HG02852 (cell line): ENCODE measurements around the gene HIC1.

Experiments used
- ATAC-seq: cut with Tn5 transposase; IDR thresholded peaks from one replicate; pipeline ENCODE4 v1.9.1; 2021; ENCODE audit warnings: mild to moderate bottlenecking, moderate library complexity; ENCODE audit not compliant: unreplicated experiment

The HIC1 gene

DNA sequence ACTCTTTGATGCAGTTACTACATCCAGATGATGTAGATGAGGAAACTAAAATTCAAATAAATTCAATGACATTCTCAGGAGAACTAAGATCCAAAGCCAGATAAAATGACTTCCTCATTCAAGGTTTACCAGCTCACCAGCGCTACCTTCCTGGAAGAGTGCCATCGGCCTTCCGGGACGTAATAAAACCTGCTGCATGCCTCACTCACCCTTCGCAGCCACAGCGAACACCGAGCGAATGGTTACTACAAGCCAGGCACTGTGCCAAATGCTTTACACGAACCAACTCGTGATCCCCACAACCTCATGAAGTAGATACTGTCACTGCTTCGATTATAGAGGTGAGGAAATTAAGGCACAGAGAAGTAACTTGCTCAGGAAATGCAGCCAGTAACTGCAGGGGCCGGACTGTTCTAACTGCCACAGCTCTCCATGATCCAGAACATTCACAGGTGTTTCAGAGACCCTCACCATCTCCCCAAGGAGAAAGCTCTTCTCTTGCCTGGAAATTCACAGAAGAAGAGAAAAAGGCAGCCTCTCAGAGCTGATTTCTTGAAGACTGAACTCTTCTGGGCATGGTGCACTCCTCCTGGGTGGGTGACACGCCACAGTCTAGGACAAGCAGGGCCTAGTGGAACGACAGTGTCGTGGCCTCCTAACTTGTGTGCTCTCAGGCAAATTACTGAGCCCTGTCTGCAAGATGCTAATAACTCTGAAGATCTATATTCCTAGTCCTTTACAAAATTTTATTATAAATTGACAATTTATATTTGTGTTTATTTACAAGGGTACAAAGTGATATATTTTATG lies 46.8 kb downstream of the HIC1 start:
- ATAC-seq = no peak

DNA sequence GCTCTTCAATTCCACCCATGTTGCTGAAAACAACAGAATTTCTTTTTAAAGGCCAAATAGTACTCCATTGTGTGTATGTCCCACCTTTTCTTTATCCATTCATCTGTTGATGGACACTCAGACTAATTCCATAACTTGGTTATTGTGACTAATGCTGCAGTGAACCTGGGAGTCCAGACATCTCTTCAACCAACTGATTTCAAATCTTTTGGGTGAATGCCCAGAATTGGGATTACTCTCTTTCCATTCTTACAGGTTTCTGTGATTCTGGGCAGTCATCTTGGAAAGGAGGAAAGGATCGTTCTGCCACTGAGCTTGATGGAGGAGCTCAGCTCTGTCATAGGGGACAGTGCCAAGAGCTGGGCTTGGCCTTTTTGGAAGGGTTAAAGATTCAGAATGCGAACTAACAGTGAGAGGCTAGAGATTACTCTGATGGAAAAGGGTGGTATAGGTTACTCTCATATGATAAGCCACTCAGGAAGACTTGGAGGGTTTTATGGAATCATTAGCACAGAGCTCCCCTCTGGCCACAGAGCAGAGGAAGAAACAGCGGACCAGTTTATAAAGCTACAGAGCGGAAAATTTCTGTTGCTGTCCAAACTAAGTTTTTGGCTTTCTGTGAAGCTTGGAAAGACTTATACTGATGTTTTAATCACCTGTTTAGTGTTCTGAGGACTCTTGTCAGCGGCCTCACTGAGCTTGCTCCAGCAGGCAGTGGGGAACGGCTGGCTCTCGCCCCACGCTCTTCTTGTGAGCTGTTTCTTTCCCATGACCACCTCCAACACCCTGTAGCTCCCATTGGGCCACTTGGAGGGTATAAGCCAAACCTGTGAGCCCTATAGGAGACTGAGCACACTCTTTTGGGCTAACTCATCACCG lies 48.3 kb downstream of the HIC1 start:
- ATAC-seq = no peak

- ATAC-seq = no peak
These were observed 50.8 kb downstream of the HIC1 start for GRCh38 chr17:2105663-2106062.

DNA sequence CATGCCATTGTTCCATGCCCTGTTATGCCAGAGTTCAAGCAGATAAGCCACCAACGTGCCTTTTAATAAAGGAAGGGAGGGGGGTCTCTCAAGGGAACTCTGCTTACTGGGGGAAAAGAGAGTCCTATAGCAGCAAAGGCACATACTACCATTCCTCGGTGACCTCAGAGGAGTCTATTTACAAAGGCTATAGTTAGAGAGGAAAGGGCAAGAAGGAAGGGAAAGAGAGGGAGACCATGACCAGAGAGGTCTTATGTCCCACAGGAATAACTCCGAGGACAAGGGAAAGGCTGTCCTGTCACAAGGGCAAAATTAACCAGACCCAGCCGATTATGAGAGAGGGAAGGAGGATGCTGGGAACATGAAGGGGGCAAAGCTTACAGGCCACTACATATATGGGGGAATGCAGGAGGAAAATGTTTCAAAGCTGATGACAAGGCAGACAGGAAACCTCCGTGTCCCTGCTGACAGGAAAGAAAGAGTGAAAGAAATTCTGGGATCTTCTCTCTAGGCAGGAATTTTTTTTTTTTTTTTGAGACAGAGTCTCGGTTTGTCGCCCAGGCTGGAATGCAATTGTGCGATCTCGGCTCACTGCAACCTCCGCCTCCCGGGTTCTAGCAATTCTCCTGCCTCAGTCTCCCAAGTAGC lies 51.5 kb downstream of the HIC1 start:
- no peak for ATAC-seq

GRCh38 chr17:2107050-2107449 lies 52.1 kb downstream of the HIC1 start:
- no peak for ATAC-seq

DNA sequence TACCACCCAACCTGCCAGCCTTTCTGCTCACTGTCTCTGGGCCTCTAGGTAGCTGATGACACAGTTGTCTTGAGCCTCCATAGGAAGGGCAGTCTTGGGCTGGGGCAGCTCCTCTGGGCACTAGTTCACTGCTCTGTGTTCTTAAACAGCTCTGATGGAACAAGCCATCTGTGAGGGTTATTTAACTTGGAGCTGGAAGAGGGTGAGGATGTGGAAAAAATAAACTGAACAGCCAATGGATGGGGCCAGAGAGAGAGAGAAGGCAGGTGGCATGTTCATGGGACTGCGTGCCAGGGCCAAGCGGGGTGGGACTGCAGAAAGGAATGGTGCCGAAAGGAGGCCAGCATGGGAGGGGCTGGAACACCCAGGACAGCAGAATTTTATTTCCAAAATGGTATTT lies 52.6 kb downstream of the HIC1 start:
- no peak for ATAC-seq

GRCh38 chr17:2108170-2108569 lies 53.3 kb downstream of the HIC1 start:
- no peak for ATAC-seq

- ATAC-seq = no peak
These were observed 55.5 kb downstream of the HIC1 start for GRCh38 chr17:2110436-2110835.

GRCh38 chr17:2111691-2112090 lies 56.8 kb downstream of the HIC1 start:
- ATAC-seq = no peak
